Measurements from ENCODE around the gene CLIP4.

GRCh38 chr2:29139152-29139551, 23.9 kb downstream of the CLIP4 start:
- TF ChIP-seq, protein P1, sequence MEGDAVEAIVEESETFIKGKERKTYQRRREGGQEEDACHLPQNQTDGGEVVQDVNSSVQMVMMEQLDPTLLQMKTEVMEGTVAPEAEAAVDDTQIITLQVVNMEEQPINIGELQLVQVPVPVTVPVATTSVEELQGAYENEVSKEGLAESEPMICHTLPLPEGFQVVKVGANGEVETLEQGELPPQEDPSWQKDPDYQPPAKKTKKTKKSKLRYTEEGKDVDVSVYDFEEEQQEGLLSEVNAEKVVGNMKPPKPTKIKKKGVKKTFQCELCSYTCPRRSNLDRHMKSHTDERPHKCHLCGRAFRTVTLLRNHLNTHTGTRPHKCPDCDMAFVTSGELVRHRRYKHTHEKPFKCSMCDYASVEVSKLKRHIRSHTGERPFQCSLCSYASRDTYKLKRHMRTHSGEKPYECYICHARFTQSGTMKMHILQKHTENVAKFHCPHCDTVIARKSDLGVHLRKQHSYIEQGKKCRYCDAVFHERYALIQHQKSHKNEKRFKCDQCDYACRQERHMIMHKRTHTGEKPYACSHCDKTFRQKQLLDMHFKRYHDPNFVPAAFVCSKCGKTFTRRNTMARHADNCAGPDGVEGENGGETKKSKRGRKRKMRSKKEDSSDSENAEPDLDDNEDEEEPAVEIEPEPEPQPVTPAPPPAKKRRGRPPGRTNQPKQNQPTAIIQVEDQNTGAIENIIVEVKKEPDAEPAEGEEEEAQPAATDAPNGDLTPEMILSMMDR (conservative IDR thresholded peaks at IDR 0.05; ENCODE audit: low read depth in 2 of 2) = no peak
- TF ChIP-seq, protein P2, sequence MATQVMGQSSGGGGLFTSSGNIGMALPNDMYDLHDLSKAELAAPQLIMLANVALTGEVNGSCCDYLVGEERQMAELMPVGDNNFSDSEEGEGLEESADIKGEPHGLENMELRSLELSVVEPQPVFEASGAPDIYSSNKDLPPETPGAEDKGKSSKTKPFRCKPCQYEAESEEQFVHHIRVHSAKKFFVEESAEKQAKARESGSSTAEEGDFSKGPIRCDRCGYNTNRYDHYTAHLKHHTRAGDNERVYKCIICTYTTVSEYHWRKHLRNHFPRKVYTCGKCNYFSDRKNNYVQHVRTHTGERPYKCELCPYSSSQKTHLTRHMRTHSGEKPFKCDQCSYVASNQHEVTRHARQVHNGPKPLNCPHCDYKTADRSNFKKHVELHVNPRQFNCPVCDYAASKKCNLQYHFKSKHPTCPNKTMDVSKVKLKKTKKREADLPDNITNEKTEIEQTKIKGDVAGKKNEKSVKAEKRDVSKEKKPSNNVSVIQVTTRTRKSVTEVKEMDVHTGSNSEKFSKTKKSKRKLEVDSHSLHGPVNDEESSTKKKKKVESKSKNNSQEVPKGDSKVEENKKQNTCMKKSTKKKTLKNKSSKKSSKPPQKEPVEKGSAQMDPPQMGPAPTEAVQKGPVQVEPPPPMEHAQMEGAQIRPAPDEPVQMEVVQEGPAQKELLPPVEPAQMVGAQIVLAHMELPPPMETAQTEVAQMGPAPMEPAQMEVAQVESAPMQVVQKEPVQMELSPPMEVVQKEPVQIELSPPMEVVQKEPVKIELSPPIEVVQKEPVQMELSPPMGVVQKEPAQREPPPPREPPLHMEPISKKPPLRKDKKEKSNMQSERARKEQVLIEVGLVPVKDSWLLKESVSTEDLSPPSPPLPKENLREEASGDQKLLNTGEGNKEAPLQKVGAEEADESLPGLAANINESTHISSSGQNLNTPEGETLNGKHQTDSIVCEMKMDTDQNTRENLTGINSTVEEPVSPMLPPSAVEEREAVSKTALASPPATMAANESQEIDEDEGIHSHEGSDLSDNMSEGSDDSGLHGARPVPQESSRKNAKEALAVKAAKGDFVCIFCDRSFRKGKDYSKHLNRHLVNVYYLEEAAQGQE (IDR thresholded peaks at IDR 0.05; ENCODE audit: unreplicated experiment) = no peak
- TF ChIP-seq EZH2 (IDR thresholded peaks at IDR 0.05; ENCODE audit: low read depth, unreplicated experiment) (no peak), CREB1 (CRISPR knock-in tag; IDR thresholded peaks at IDR 0.05; ENCODE audit: low read depth) (no peak), JUNB (IDR thresholded peaks at IDR 0.05; ENCODE audit: unreplicated experiment) (no peak)
